ENCODE data around the gene CFAP100.

Gene CFAP100

DNA sequence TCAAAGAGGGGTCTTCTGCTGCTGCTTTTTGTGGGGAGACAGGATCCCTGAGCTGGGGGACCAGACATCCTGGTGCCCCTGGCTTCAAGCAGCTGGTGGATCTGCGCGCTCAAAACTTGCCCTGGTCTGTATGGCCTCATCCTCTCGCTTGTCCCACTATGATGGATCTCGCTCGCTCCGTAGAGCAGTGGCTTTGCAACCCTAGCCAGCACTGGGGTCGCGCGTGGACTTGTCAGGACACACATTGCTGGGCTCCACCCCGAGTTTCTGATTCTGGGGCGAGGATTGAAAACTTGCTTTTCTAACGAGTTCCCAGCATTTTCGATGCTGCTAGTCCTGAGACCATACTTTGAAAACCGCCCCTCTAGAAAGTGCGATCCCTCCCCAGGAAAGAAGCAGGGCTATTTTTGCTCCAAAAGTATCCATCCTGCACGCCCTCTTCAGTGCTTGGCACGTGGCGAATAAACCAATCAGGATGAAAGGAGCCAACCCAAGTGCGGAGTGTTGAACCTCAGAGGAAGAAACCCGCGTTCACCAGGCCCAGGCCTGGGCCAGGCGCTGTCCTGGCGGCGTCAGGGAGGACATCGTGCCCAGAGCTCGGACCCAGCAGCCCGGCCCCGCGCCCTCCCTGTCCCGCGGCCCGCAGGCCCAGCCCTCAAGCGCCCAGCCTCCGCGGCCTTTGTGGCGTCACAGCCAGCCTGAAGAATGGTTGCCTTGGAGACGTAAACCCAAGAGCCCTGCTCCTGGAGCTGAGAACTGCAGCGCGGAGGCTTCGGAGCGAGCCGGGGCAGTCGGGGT lies at the start of gene CFAP100:
Gene CFAP100 (plus strand): TSS at position 731 of the 798 bp plus-strand sequence. CDS start 1,092 bp downstream, outside the sequence.
- no peak for DNase-seq

DNA sequence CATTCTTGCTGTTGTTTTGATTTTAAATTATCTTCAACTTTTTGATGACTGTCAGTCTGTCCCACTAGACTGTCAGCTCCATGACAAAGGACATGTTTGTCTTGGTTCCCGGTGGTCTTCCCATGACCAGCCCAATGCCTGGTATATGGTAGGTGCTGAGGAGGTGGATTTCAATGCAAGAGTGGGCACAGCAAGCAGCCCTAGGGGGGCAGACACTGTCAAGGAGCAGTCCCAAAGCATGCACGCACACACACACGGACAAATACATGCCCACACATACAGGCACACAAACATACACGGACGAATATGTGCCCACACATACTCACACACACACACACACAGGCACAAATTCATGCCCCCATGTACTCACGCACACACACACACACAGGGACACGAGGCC lies 49.5 kb upstream of the CFAP100 start:
- DNase-seq: no peak

DNA sequence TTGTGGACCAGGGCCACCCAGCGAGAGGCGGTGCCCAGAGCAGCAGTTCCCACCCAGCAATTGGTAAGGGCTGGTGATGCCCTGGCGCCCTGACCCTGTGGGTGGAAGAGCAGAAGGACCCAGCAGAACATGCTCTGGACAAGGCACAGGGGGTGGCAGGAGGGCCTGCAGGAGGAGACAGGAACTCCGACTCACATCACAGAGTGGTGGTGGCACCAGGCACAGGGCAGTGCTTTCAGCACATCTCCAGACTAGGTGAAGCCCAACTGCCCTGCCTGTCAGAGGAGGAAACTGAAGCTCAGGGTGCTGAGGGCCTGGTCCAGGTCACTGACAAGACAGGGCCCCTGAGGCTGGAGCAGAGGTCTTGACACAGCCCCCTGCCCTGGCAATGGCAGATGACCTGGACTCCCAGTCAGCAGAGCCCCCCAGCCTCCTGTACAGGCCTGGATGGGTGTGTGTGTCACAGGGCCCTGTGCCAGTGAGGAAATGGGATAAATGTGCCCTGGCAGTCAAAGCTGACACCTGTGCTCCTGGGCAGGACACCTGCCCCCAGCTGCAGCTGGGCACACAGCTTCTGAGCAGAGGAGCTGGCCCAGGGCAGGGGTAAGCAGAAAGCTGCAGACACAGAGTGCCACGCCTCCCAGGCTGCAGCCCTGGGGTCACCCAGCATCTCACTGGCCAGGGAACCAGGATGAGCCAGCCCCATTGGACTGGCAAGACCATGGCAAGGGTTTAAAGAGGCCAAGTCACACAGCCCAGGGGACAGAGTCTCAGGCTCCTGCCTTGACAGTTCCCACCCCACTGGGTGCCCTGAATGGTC lies 48.9 kb upstream of the CFAP100 start:
- DNase-seq: no peak

DNA sequence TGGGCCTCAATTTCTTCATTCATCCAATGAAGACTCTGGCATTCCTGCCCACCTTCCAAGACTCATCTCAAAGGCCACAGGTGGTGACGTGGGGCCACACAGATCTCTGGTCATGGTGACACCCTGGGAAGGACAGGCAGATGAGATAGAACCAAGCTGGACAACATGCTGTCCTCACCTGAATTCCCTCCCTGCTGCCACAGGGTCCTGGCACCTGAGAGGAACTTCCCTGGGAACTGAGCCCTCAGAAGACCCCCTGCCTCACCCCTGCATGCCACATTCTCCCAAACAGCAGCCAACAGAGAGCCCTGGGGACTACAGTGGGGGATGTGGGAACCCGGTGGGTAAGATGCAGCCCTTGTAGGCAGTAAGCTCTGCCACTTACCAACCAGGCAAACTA lies 48.2 kb upstream of the CFAP100 start:
- DNase-seq: no peak

DNA sequence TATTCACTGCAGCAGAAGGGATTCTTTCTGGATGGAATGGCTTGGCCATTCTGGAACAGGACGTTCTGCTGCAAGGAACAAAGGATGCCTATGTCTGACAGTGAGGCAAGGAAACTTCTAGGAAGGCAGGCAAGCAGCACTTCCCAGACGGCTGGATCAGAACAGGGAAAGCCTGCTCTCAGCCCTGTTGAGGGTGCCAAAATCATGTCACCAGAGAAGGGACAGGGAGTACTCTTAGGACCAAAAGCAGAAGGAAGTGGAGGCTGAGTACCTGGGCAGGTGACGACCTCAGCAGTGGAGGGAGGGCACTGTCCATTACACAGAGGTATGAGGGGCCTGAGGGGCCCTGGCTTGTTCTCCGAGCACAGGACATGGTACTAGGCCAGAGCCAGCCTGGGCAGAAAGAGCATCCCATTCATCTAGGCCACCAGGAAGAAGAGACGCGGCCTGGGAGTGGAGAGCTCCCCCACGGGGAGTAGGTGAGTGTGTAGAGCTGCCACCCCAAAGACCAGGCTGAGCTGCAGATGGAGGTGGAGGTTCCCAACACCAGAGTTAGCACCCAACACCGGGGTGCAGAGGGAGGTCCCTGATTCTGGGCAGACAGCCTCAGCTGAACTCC lies 47.1 kb upstream of the CFAP100 start:
- no peak for DNase-seq

DNA sequence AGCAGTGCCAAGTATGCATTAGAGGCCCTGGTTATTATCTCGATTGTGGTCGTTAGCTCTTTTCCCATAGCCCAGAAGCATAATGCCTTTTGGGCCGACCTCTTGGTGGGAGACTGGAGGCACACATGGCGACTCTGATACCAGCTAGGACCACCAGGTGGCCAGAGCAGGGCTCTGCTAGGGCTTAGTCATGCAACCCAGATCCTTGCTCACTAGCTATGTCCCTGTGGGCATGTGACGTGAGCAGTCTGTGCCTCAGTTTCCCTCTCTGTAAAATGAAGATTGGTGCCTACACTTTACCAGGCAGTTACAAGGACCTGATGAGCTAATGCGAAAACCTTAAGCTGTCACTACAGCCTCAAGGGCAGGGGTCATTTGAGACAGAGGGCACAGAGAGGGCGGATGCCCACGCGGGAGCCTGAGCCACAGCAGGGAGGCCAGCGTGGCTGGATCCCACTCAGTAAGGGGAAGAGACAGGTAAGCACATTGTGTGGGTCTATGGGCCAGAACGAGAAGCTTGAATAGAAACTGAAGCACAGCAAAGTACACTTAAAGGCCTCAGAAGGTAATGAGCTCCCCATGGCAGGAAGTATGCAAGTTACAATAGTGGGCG lies 46.3 kb upstream of the CFAP100 start:
- no peak for DNase-seq

DNA sequence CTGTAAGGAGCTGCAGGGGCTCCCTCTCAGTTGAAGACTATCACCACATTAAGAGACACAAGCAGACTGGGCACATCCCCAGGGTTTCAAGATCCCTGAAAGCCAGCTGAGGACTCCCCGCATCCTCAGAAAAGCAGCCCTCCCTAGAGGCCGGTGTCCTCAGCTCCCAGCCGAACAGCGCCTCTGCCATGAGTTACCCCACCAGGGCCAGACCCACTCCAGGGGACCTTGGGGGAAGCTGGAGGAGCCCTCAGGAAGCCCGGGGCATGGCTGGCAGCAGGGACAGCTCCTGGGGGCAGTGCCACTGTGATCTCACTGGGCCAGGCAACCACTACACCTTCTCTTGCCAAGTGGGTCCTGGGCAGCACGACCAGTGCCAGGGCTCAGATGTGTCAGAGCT lies 45.6 kb upstream of the CFAP100 start:
- no peak for DNase-seq

DNA sequence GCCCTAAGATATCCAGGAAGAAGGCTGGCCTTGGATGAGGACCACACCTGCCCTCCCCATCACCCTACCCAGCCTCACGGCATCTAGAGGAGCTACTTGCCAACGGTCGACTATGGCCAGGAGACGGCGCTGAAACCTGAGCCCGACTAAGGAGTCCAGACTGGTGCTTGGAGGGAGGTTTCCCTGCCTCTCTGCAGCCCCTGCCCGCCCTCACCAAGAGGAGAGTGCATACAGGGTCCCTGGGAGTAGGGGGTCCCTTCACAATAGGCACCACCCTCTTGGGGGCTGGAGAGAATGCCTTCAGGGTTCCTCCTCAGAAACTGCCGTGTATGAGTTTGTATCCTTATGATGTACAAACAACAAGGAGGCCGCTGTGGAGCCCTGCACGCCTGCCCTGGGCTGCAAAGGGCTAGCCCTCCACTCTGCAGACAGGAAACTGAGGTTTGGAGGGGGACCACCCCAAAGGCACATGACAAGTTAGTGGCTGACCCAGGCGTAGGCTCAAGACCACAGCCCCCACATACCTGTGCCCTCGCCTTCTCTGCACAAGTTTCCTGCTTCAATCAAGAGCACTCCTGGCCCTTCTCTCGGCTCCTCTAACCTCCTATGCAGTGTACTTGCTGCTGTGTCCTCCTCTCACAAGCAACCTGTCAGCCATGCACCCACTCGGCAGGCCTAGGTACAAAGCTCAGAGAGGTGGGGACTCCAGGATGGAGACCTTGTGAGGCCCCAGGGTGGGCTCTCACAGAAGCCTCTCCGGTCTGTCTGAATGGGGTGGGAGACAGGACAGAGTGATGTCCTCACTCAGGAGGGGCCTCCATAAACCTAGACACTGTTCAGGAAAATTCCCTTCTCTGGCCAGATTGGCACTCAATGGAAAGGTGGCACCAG lies 44.9 kb upstream of the CFAP100 start:
- DNase-seq: no peak

DNA sequence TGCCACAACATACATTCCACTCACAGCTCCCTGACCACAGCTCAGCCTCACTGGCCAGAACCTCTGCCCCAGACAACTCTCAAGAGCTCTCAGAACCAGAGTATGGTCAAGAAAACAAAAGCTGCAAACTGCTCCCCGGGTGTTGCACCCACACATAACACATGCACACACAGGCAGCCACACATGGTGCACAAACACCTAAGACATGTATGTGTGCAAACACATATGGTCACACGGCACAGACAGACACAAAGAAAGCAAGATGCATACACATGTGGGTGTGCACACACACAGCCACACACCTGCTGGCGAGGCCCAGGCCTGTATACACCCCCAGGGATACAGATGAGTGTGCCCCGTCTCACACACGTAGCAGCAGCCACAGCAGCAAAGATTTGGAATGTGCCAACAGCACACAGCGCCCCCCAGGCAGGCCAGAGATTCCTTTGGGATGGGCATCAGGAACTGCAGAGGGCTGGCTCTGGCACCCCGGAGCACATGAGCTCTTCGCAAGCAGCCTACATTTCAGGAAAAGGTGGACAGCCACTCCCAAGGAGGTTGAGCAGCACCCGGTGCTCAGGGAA lies 44.1 kb upstream of the CFAP100 start:
- DNase-seq: no peak

DNA sequence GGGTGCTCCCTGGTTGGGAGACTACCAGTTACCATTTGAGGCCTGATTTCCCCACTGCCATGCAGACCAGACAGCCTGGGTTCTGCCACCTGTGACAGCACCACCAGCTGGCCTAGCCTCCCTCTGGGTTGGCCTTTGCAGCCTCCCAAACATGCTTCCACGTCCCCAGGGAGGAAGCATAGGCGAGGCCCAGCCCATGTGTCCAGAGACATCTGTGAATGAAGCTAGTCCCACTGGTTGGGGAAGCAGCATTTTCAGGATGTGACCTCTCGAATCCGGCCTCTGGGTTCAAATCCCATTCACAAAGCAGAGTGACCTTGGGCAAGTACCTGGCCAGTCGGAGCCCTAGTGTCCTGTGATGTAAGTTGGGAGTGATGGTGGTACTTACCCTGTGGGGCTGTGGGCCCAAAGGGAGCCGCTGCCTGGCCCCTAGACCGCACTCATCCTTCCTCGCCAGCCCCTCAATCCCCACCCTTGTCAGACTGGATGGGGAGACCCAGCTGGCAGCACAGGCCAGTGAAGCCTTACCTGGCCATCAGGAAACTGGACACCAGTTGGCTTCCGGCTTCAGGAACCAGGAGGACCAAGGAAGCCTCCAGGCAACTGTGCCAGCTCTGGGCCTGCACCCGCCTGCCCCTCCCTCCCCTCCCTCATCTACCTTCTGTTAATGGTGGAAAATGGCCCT lies 43.5 kb upstream of the CFAP100 start:
- DNase-seq: no peak

DNA sequence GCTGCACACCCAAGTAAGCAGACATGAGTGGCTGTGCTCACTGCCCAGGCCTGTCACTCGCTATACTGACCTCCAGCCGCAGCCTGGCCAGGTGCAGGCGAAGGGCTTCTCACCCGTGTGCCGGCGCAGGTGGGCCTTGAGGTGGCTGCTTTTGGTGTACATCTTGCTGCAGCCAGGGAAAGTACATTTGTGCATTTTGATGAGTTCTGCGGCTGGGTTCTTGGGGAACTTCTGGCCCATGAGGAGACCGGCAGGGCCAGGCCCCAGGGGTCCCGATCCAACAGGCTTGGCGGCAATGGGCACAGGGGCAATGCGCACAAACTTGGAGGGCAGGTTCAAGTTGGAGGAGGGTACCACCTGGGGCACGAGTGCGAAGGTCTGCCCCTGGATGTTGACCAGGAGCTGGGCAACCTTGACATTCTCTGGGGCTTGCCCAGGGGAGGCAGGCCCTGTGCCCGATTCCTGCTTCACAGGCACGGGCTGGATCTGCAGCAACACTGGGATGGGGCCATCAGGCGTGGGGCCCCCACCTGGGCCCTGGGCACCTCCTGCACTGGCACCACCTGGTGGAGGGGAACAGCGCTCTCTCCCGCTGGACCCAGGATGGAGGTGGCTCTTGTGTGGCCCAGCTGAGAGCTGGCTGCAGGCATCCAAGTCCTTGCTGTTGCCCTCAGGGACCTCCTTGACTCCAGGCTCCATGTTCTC lies 42.8 kb upstream of the CFAP100 start:
- no peak for DNase-seq

DNA sequence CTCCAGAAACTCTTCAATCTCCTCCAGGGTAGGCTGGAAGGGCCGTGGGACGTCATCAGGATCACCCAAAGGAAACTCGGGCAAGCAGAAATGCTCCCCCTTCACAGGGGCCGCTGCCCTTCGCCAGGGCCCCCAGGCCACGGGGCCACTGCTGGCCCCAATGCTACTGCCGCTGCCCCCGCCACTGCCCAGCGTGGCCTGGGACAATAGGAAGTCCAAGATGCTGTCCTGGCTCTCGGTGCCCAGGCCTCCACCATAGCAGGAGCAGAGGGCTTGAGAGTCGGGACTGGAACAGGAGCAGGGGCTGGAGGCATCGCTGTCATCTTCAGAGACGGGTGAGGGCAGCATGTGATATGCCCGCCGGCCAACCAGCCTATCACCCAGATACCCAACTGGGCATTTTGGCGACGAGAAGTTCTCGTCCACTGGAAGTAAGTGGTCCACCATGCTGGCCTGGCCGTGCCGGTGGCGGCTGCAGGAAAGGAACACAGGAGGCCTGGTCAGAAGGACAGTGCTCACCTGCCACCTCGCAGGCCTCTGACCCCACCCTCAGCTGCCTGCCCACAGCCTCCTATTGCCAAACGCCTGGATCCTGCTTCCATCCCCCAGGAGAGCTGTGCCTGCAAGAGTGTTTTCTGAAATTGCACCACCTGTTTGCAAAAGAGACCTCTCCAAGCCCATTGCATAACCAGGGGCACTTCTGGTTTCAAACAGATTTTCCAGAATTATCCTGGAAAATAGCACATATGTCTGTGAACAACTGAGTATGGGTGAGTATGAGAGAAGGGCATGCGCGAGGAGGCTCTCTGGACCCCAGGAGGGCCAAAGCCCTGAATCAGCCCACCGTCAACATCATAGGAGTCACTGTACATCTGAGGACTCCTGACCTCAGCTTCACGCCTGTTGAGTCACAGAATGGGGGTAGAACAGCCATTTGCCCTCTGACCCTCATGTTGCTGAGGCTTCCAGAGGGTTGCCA lies 41.9 kb upstream of the CFAP100 start:
- peak; percentile 5 for DNase-seq

DNA sequence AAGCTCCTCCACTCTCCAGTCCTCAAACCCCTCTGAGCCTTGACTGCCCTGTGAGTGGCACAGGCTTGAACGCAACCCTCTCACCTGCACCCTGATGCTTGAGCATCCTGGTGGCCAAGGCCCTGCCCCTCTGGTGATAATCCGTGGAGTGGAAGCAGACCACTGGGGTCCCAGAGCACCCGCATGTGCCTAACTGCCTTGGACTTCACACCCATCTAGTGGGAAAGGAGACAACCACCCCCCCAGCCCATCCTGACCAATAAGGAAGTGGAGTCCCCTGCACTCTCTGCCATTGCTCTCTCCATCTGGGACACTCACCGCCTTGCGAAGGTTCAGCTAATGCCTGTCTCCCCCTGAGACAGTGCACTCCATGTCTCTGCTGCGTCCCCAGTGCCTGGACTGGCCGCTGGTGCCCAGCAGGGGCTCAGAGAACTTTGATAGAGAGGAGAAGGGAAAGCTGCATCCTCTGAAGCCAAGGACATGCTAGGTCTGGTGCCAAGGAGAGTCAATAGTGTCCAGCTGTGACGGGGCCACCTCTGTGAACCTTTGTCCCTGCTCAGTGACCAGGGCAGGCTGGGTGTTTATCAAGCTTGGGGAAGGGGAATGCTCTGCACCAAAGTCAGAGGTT lies 40.9 kb upstream of the CFAP100 start:
- DNase-seq: no peak

DNA sequence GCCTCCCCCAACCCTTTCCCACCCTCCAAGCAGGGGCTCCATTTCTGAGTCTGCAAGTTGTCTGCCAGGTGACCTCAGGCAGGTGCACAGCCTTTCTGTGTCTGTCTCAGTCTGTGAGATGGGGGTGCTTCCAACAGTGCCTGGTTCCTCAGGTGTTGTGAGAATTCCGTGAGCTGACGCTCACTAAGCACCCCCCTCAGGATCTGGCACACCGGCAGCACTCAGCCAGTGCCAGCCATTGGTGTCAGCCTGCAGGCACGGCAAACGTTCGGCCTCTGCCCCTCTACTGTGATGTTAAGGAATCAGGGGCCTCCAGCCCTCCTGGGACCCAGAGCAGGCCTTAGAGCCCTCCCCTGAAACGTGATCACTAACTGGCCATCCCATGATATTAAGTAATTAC lies 39.9 kb upstream of the CFAP100 start:
- DNase-seq: no peak

DNA sequence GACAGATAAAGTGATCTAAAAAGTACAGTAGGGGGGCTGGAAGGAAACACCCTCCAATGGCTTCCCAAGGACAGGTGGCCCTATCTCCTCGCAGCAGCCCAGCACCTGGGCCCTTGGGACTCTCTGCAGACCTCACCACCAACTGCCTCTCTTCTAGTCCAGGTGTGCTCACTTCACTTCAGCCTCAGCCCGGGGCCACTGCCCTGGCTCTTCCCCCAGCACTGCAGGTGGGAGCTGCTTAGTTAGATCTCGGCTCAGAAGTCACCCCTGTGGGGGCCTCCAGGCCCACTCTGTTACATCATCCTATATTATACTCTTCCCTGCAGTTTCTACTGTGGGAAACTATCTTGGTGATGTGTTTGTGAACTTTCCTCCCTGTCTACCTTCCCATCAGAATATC lies 39.5 kb upstream of the CFAP100 start:
- no peak for DNase-seq

DNA sequence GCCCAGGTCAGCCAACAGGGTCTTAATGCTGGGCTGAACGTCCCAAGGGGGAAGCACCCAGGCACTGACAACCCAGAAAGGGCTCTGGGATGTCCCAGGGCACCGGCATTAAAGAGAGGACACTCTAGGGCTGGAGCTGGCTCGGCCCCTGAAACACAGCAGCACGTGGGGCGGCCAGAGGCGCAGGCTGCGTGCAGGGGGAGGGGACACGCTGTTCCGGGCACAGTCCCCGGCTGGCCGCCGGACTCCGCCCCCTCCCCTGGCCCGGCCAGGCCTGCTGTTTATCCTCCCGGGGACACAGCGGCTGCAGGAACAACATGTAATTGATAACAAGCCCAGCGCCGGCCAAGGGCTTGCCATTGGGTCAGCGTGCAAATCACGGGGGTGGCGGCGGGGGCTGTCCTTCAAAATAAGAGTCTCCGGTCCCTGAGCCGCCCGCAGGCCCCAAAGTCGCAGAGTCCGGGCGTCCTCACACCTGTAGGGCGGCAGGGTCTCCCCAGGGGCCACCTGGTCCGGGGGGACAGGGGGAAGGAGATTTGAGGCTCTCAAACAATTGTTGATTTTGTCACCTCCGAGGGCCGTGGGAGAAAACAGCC lies 38.8 kb upstream of the CFAP100 start:
- no peak for DNase-seq

DNA sequence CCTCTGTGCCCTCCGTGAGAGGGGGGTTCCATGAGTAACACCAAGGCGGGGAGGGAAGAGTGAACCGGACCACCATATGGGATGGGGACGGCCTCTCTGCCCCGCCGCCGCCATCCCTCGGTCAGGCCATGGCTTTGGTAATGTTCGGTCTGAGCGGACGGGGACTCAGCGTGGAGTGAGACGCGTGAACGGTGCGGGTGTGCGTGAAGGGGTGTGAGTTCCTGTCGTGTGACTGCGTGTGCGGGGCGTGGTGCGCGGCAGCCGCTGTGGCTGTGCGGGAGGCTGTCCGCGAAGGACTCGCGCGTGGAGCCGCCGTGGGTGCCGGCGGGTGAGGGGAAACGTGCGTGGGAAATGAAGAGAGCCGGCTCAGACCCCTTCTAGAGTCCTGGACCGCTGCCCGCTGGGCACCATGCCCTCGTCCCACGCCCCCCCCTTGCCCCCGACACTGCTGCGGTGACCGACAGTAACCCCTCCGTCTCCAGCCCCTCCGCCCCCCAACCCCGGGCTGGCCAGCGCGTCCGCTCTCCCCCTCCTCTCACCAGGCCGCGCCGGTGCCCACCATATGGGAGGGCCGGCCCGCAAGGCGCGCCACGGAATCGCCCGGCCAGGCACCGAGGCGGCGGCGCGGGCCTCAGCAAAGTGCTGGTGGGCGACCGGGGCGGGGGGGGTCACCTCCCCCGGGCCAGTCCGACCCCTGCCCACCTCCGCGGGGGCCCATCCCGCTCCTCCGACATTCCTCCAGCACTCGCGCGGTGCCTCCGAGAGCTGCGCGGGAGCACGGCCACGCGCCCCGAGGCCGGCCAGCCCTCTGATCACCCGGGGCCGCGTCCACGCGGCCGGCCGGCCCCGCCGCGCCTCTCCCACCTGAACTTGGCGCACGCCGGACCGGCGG lies 38.1 kb upstream of the CFAP100 start:
- no peak for DNase-seq

All from MV-4-11 (cell line).